OCI-LY7 (cell line): ENCODE measurements around the gene RREB1.

ENCODE experiments used
- CTCF ChIP-seq: fragments of 200-600 bp; sonication (generic); conservative IDR thresholded peaks from 2 replicates; pipeline ENCODE4 v1.5.1; 2014; ENCODE audit warnings: mild to moderate bottlenecking, antibody characterized with exemption, low read length, moderate library complexity, mixed read lengths
- EZH2phosphoT487 ChIP-seq: fragments of 200-600 bp; sonication (generic); IDR thresholded peaks from 2 replicates; pipeline ENCODE4 v1.6.1; 2018; ENCODE audit warnings: low read depth, borderline replicate concordance, mild to moderate bottlenecking, mixed run types, antibody characterized with exemption, low read length, moderate library complexity, mixed read lengths

DNA sequence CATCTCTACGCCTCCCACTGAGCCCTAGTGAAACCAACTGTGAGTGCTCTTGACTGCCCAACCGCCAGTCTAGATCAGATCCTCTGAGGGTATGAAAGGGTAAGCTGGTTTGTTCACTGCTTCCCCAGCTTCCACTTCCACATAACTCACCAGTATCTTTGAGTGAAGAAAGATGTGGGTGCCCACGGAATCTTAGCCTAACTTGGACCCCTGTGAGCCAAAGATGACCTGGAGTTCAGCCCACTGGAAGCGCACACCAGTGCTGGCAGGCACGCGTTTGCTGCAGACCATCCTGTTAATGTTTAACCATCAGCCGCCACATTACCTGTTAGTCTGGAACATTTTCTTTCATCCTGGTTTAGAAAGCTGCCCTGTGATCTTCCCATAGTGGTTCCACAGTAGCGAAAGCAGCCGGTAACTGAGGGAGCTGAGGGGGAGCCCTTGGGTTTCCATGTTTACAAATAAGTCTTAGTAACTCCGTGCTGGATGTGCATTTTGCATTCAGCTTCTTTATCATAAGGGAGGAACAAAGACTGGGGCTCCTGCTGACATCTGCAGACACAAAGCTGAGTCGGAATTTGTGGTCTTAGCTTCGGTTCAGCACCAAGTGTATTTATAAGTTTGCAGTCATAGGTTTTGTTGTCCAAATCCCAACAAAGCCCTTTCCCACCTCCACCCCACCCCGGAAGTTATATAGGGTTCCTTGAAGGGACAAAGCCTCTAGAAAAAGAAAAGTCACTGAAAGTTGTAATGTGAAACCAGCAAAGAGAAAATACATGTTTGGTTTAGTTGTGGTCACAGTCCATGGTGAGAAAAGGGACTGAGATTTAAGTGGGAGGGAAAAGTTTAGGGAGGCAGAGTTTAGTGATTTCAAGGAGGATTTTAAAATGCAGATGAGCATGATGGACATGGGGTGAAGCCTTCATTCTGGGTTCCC, 134.2 kb downstream of the RREB1 start:
- TF ChIP-seq EZH2phosphoT487 = no peak
- no peak for TF ChIP-seq CTCF
